ENCODE data around the gene INPP4A. TPM values are rescaled to one million over a fixed set of nuclear protein-coding genes. Genes with fewer than 3 reads are reported as not detected.
A peak's percentile ranks its signal among the peaks of the same experiment; 100 is the strongest.

Gene INPP4A
- total RNA-seq, 1 experiment from 2014 or later: 23.4 TPM

DNA sequence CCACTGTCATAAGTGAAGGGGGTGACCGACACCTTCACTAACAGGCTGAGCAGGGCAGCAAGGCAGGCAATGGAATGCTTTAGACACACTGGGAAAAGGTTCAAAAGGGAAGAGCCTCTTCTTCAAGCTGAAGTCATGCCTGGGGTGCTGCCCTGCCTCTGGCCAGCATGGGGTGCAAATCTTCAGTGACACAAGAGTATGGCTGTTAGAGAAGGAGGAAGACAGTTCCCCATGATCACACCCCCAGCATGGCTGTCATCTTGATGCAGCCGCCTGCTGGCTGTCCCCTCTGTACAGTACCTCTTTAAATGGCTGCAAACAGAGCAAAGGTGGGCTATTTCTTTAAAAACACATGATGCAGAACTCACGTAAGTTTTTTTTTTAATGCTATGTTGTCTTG lies 71.9 kb downstream of the INPP4A start:
- Histone ChIP-seq H3K27ac (ENCODE audit: low read length) (no peak overlapping the region), H3F3A (ENCODE audit: low read length, unreplicated experiment) (no peaks in the 10 kb centered on the region), H3K4me3 (ENCODE audit: low read length) (no peak overlapping the region), H3K4me2 (ENCODE audit: low read length) (no peak overlapping the region), H3K79me2 (ENCODE audit: low read length) (no peaks in the 10 kb centered on the region), H3K36me3 (ENCODE audit: low read depth, low read length) (no peaks in the 10 kb centered on the region; the same call in 1 of the 2 replicates), H3K9ac (ENCODE audit: low read length) (no peak overlapping the region), H4K20me1 (ENCODE audit: low read length) (no peaks in the 10 kb centered on the region), H2AFZ (ENCODE audit: low read length) (no peak overlapping the region), H3K4me1 (ENCODE audit: insufficient read depth, low read length) (peaks cover 6% of the 10 kb centered on the region; the same call in 1 of the 2 replicates), H3K27me3 (ENCODE audit: low read length) (no peaks in the 10 kb centered on the region), H3K9me3 (ENCODE audit: low read length) (no peaks in the 10 kb centered on the region), H3K9me2 (replicated peaks; ENCODE audit: low read length) (no peaks in the 10 kb centered on the region)
- no peak for ATAC-seq
- intact Hi-C loops (cut with micrococcal nuclease): no loop called here
- CTCF ChIA-PET: no interaction called here
- POLR2A ChIA-PET (ENCODE audit: unreplicated experiment): no interaction called here
- BruUV-seq (replicated peaks): no TSS peak
- no peak for DNase-seq
- no peak for TF ChIP-seq EZH2 (IDR thresholded peaks at IDR 0.05; ENCODE audit: low read length, unreplicated experiment)
- TF ChIP-seq, protein P1, sequence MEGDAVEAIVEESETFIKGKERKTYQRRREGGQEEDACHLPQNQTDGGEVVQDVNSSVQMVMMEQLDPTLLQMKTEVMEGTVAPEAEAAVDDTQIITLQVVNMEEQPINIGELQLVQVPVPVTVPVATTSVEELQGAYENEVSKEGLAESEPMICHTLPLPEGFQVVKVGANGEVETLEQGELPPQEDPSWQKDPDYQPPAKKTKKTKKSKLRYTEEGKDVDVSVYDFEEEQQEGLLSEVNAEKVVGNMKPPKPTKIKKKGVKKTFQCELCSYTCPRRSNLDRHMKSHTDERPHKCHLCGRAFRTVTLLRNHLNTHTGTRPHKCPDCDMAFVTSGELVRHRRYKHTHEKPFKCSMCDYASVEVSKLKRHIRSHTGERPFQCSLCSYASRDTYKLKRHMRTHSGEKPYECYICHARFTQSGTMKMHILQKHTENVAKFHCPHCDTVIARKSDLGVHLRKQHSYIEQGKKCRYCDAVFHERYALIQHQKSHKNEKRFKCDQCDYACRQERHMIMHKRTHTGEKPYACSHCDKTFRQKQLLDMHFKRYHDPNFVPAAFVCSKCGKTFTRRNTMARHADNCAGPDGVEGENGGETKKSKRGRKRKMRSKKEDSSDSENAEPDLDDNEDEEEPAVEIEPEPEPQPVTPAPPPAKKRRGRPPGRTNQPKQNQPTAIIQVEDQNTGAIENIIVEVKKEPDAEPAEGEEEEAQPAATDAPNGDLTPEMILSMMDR (conservative IDR thresholded peaks at IDR 0.05; ENCODE audit: low read depth, low read length): no peak
- TF ChIP-seq EZH2phosphoT487 (IDR thresholded peaks at IDR 0.05; ENCODE audit: borderline replicate concordance, low read length): no peak

DNA sequence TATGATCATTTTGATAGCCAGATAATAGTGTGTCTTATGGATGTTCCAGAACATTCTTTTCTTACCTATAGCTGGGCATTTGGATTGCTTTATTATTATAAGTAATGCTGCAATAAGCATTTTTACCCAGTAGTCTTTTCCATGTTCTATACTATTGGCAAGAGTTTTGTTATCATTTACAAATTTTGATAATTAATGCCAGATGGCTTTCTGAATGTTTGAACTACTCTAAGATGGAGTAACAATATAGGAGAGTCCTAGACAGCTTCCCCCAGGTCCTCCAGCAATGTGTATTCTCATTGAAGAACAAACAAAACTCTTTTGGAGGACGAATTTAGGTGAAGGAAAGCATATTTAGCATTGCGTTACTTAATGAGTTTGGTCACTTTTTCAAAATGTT lies 73.0 kb downstream of the INPP4A start:
- Histone ChIP-seq H3K4me1 (ENCODE audit: insufficient read depth, low read length) (peaks cover 6% of the 10 kb centered on the region; the same call in 1 of the 2 replicates), H2AFZ (ENCODE audit: low read length) (no peak overlapping the region), H3F3A (ENCODE audit: low read length, unreplicated experiment) (no peaks in the 10 kb centered on the region), H3K27ac (ENCODE audit: low read length) (no peak overlapping the region), H4K20me1 (ENCODE audit: low read length) (no peaks in the 10 kb centered on the region), H3K27me3 (ENCODE audit: low read length) (no peaks in the 10 kb centered on the region), H3K4me2 (ENCODE audit: low read length) (no peak overlapping the region), H3K9me3 (ENCODE audit: low read length) (no peaks in the 10 kb centered on the region), H3K79me2 (ENCODE audit: low read length) (no peaks in the 10 kb centered on the region), H3K36me3 (ENCODE audit: low read depth, low read length) (no peaks in the 10 kb centered on the region; the same call in 1 of the 2 replicates), H3K9ac (ENCODE audit: low read length) (no peak overlapping the region), H3K4me3 (ENCODE audit: low read length) (no peak overlapping the region), H3K9me2 (replicated peaks; ENCODE audit: low read length) (no peaks in the 10 kb centered on the region)
- BruUV-seq (replicated peaks): no TSS peak
- DNase-seq (no peak), ATAC-seq (no peak)
- intact Hi-C loops (cut with micrococcal nuclease): no loop called here
- CTCF ChIA-PET: no interaction called here
- TF ChIP-seq EZH2 (IDR thresholded peaks at IDR 0.05; ENCODE audit: low read length, unreplicated experiment) (no peak), EZH2phosphoT487 (IDR thresholded peaks at IDR 0.05; ENCODE audit: borderline replicate concordance, low read length) (no peak)
- TF ChIP-seq, protein P1 (conservative IDR thresholded peaks at IDR 0.05; ENCODE audit: low read depth, low read length): no peak
- POLR2A ChIA-PET (ENCODE audit: unreplicated experiment): no interaction called here

DNA sequence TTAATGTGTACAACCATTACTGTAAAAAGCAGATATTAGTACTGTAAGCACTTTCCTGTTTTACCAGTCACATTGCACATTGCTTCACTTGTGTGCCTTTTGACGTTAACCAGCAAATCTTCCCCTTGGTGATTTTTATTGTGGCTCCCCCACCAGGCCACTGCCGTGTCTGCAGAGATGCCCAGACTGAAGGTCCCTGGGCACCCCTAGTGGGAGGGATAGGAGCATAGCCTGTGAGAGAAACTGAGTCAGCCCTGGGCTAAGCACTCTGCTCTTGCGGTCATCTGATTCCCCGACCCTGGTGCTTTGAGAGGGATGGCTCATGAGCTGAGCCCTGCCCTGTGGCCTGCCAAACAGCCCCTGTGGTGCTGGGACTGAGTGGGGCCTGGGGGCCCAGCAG lies 73.4 kb downstream of the INPP4A start:
- no peak overlapping the region for H3K27ac ChIP-seq (ENCODE audit: low read length)
- H4K20me1 ChIP-seq (ENCODE audit: low read length): no peaks in the 10 kb centered on the region
- no peak overlapping the region for H3K4me2 ChIP-seq (ENCODE audit: low read length)
- H3K79me2 ChIP-seq (ENCODE audit: low read length): no peaks in the 10 kb centered on the region
- TF ChIP-seq EZH2phosphoT487 (IDR thresholded peaks at IDR 0.05; ENCODE audit: borderline replicate concordance, low read length): no peak
- TF ChIP-seq, protein P1 (conservative IDR thresholded peaks at IDR 0.05; ENCODE audit: low read depth, low read length): peak; percentile 80
- intact Hi-C loops (cut with micrococcal nuclease): no loop called here
- no TSS peak for BruUV-seq (replicated peaks)
- no peaks in the 10 kb centered on the region for H3F3A ChIP-seq (ENCODE audit: low read length, unreplicated experiment)
- no peaks in the 10 kb centered on the region for H3K9me2 ChIP-seq (replicated peaks; ENCODE audit: low read length)
- CTCF ChIA-PET: no interaction called here
- no peaks in the 10 kb centered on the region for H3K27me3 ChIP-seq (ENCODE audit: low read length)
- 0 out of 2 replicates have a peak, but pooled peaks have one; percentile 24 for ATAC-seq
- DNase-seq: peak; percentile 43
- no peak overlapping the region for H3K4me3 ChIP-seq (ENCODE audit: low read length)
- H3K4me1 ChIP-seq (ENCODE audit: insufficient read depth, low read length): peaks cover 6% of the 10 kb centered on the region; the same call in 1 of the 2 replicates
- H2AFZ ChIP-seq (ENCODE audit: low read length): no peak overlapping the region
- H3K9ac ChIP-seq (ENCODE audit: low read length): no peak overlapping the region
- no peaks in the 10 kb centered on the region; the same call in 1 of the 2 replicates for H3K36me3 ChIP-seq (ENCODE audit: low read depth, low read length)
- no peaks in the 10 kb centered on the region for H3K9me3 ChIP-seq (ENCODE audit: low read length)
- POLR2A ChIA-PET (ENCODE audit: unreplicated experiment): no interaction called here

Measured in PC-3 (cell line).